ENCODE results near the gene CAMK1D. TPM values are rescaled to one million over a fixed set of nuclear protein-coding genes. Genes with fewer than 3 reads are reported as not detected.

The CAMK1D gene
- total and polyA plus RNA-seq, 2 experiments from 2014 or later, result 4.6 to 7.2 TPM

- TF ChIP-seq, protein P1, sequence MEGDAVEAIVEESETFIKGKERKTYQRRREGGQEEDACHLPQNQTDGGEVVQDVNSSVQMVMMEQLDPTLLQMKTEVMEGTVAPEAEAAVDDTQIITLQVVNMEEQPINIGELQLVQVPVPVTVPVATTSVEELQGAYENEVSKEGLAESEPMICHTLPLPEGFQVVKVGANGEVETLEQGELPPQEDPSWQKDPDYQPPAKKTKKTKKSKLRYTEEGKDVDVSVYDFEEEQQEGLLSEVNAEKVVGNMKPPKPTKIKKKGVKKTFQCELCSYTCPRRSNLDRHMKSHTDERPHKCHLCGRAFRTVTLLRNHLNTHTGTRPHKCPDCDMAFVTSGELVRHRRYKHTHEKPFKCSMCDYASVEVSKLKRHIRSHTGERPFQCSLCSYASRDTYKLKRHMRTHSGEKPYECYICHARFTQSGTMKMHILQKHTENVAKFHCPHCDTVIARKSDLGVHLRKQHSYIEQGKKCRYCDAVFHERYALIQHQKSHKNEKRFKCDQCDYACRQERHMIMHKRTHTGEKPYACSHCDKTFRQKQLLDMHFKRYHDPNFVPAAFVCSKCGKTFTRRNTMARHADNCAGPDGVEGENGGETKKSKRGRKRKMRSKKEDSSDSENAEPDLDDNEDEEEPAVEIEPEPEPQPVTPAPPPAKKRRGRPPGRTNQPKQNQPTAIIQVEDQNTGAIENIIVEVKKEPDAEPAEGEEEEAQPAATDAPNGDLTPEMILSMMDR (conservative IDR thresholded peaks at IDR 0.05; ENCODE audit: low read depth in 2 of 2), result no peak
- no peak for TF ChIP-seq STAT1 (IDR thresholded peaks at IDR 0.05; ENCODE audit: unreplicated experiment)
- no peak for TF ChIP-seq NANOG (IDR thresholded peaks at IDR 0.05; ENCODE audit: borderline replicate concordance)
- TF ChIP-seq EZH2phosphoT487 (IDR thresholded peaks at IDR 0.05; ENCODE audit: unreplicated experiment), result no peak
Observed at GRCh38 chr10:12832096-12832495, 482.7 kb downstream of the CAMK1D start (continued).

- Histone ChIP-seq H2AFZ (no peak overlapping the region), H3K27me3 (ENCODE audit: insufficient read depth) (no peaks in the 10 kb centered on the region), H3F3A (replicated peaks; ENCODE audit: low read depth) (no peaks in the 10 kb centered on the region), H3K79me2 (replicated peaks; ENCODE audit: insufficient read depth) (no peaks in the 10 kb centered on the region), H3K27ac (ENCODE audit: low read depth) (no peak overlapping the region), H3K9me2 (ENCODE audit: insufficient read depth) (no peaks in the 10 kb centered on the region), H4K20me1 (replicated peaks; ENCODE audit: insufficient read depth) (no peaks in the 10 kb centered on the region), H3K36me3 (ENCODE audit: insufficient read depth) (no peaks in the 10 kb centered on the region), H3K4me2 (no peak overlapping the region), H3K4me3 (no peak overlapping the region), H3K4me1 (ENCODE audit: insufficient read depth) (no peaks in the 10 kb centered on the region)
- Mint-ChIP-seq H3K4me1 (no peaks in the 10 kb centered on the region), H3K27me3 (ENCODE audit: insufficient read depth, low read depth, poor library complexity) (no peaks in the 10 kb centered on the region), H3K27ac (no peak overlapping the region), H3K9me3 (no peaks in the 10 kb centered on the region; the same call in 2 of the 3 replicates), H3K4me3 (no peak overlapping the region), H3K36me3 (ENCODE audit: low read depth) (no peaks in the 10 kb centered on the region)
- DNase-seq (ENCODE audit: low spot score), result no peak
- ATAC-seq, result no peak
- TF ChIP-seq, protein P2, sequence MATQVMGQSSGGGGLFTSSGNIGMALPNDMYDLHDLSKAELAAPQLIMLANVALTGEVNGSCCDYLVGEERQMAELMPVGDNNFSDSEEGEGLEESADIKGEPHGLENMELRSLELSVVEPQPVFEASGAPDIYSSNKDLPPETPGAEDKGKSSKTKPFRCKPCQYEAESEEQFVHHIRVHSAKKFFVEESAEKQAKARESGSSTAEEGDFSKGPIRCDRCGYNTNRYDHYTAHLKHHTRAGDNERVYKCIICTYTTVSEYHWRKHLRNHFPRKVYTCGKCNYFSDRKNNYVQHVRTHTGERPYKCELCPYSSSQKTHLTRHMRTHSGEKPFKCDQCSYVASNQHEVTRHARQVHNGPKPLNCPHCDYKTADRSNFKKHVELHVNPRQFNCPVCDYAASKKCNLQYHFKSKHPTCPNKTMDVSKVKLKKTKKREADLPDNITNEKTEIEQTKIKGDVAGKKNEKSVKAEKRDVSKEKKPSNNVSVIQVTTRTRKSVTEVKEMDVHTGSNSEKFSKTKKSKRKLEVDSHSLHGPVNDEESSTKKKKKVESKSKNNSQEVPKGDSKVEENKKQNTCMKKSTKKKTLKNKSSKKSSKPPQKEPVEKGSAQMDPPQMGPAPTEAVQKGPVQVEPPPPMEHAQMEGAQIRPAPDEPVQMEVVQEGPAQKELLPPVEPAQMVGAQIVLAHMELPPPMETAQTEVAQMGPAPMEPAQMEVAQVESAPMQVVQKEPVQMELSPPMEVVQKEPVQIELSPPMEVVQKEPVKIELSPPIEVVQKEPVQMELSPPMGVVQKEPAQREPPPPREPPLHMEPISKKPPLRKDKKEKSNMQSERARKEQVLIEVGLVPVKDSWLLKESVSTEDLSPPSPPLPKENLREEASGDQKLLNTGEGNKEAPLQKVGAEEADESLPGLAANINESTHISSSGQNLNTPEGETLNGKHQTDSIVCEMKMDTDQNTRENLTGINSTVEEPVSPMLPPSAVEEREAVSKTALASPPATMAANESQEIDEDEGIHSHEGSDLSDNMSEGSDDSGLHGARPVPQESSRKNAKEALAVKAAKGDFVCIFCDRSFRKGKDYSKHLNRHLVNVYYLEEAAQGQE (IDR thresholded peaks at IDR 0.05; ENCODE audit: unreplicated experiment), result no peak
- TF ChIP-seq JUNB (IDR thresholded peaks at IDR 0.05; ENCODE audit: unreplicated experiment), result no peak
- TF ChIP-seq EZH2 (IDR thresholded peaks at IDR 0.05; ENCODE audit: low read depth, unreplicated experiment), result no peak
- TF ChIP-seq, protein P1 (conservative IDR thresholded peaks at IDR 0.05; ENCODE audit: low read depth in 2 of 2), result no peak
- TF ChIP-seq, protein P3, sequence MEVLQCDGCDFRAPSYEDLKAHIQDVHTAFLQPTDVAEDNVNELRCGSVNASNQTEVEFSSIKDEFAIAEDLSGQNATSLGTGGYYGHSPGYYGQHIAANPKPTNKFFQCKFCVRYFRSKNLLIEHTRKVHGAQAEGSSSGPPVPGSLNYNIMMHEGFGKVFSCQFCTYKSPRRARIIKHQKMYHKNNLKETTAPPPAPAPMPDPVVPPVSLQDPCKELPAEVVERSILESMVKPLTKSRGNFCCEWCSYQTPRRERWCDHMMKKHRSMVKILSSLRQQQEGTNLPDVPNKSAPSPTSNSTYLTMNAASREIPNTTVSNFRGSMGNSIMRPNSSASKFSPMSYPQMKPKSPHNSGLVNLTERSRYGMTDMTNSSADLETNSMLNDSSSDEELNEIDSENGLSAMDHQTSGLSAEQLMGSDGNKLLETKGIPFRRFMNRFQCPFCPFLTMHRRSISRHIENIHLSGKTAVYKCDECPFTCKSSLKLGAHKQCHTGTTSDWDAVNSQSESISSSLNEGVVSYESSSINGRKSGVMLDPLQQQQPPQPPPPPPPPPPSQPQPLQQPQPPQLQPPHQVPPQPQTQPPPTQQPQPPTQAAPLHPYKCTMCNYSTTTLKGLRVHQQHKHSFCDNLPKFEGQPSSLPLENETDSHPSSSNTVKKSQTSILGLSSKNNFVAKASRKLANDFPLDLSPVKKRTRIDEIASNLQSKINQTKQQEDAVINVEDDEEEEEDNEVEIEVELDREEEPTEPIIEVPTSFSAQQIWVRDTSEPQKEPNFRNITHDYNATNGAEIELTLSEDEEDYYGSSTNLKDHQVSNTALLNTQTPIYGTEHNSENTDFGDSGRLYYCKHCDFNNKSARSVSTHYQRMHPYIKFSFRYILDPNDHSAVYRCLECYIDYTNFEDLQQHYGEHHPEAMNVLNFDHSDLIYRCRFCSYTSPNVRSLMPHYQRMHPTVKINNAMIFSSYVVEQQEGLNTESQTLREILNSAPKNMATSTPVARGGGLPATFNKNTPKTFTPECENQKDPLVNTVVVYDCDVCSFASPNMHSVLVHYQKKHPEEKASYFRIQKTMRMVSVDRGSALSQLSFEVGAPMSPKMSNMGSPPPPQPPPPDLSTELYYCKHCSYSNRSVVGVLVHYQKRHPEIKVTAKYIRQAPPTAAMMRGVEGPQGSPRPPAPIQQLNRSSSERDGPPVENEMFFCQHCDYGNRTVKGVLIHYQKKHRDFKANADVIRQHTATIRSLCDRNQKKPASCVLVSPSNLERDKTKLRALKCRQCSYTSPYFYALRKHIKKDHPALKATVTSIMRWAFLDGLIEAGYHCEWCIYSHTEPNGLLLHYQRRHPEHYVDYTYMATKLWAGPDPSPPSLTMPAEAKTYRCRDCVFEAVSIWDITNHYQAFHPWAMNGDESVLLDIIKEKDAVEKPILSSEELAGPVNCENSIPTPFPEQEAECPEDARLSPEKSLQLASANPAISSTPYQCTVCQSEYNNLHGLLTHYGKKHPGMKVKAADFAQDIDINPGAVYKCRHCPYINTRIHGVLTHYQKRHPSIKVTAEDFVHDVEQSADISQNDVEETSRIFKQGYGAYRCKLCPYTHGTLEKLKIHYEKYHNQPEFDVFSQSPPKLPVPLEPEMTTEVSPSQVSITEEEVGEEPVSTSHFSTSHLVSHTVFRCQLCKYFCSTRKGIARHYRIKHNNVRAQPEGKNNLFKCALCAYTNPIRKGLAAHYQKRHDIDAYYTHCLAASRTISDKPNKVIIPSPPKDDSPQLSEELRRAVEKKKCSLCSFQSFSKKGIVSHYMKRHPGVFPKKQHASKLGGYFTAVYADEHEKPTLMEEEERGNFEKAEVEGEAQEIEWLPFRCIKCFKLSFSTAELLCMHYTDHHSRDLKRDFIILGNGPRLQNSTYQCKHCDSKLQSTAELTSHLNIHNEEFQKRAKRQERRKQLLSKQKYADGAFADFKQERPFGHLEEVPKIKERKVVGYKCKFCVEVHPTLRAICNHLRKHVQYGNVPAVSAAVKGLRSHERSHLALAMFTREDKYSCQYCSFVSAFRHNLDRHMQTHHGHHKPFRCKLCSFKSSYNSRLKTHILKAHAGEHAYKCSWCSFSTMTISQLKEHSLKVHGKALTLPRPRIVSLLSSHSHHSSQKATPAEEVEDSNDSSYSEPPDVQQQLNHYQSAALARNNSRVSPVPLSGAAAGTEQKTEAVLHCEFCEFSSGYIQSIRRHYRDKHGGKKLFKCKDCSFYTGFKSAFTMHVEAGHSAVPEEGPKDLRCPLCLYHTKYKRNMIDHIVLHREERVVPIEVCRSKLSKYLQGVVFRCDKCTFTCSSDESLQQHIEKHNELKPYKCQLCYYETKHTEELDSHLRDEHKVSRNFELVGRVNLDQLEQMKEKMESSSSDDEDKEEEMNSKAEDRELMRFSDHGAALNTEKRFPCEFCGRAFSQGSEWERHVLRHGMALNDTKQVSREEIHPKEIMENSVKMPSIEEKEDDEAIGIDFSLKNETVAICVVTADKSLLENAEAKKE (CRISPR knock-in tag; IDR thresholded peaks at IDR 0.05), result no peak
- TF ChIP-seq ZNF331 (CRISPR knock-in tag; IDR thresholded peaks at IDR 0.05; ENCODE audit: low read depth), result no peak
Observed at GRCh38 chr10:12833451-12833850, 484.1 kb downstream of the CAMK1D start.
